Ishikawa (cell line): ENCODE data around the gene CD300LF.

Source experiments
- CEBPB ChIP-seq: IDR thresholded peaks from 2 replicates; pipeline ENCODE4 v1.6.1; 2012
- CREB1 ChIP-seq: IDR thresholded peaks from 2 replicates; pipeline ENCODE4 v1.6.1; 2012; ENCODE audit warnings: low read depth
- EGR1 ChIP-seq: IDR thresholded peaks from 2 replicates; pipeline ENCODE4 v1.6.1; 2012
- EP300 ChIP-seq: IDR thresholded peaks from 2 replicates; pipeline ENCODE4 v1.6.1; 2012; ENCODE audit warnings: borderline replicate concordance
- FOXM1 ChIP-seq: IDR thresholded peaks from 2 replicates; pipeline ENCODE4 v1.6.1; 2012; ENCODE audit warnings: low read depth, borderline replicate concordance
- MAX ChIP-seq: IDR thresholded peaks from 2 replicates; pipeline ENCODE4 v1.6.1; 2012
- NFIC ChIP-seq: IDR thresholded peaks from 2 replicates; pipeline ENCODE4 v1.6.1; 2012
- RAD21 ChIP-seq: IDR thresholded peaks from 2 replicates; pipeline ENCODE4 v1.6.1; 2012; ENCODE audit warnings: low read depth
- REST ChIP-seq: IDR thresholded peaks from 2 replicates; pipeline ENCODE4 v1.6.1; 2012; ENCODE audit warnings: low read depth, mild to moderate bottlenecking
- TAF1 ChIP-seq: IDR thresholded peaks from 2 replicates; pipeline ENCODE4 v1.6.1; 2012; ENCODE audit warnings: low read depth, mild to moderate bottlenecking
- TCF12 ChIP-seq: IDR thresholded peaks from 2 replicates; pipeline ENCODE4 v1.6.1; 2012; ENCODE audit warnings: low read depth
- TEAD4 ChIP-seq: IDR thresholded peaks from 2 replicates; pipeline ENCODE4 v1.6.1; 2012
- USF1 ChIP-seq: IDR thresholded peaks from 2 replicates; pipeline ENCODE4 v1.6.1; 2012
- YY1 ChIP-seq: IDR thresholded peaks from 2 replicates; pipeline ENCODE4 v1.6.1; 2012; ENCODE audit warnings: low read depth
- ZBTB7A ChIP-seq: IDR thresholded peaks from 2 replicates; pipeline ENCODE4 v1.6.1; 2012; ENCODE audit warnings: low read depth

The CD300LF gene

GRCh38 chr17:74759941-74760340, 47.2 kb upstream of the CD300LF start:
- TF ChIP-seq YY1 (no peak; the same call in 1 of the 2 replicates), EGR1 (peak; percentile 68), EP300 (peak; percentile 82; the same call in 1 of the 2 replicates), USF1 (peak; percentile 45; the same call in 1 of the 2 replicates), FOXM1 (no peak; the same call in 1 of the 2 replicates), TCF12 (peak; percentile 92), MAX (peak; percentile 74), NFIC (peak; percentile 71), TEAD4 (no peak), ZBTB7A (peak; percentile 57; the same call in 1 of the 2 replicates)

GRCh38 chr17:74759243-74759801, 46.6 kb upstream of the CD300LF start:
- TF ChIP-seq FOXM1 (no peak), CEBPB (no peak), TAF1 (no peak), EP300 (no peak), RAD21 (peak; percentile 27; the same call in 1 of the 2 replicates)

DNA sequence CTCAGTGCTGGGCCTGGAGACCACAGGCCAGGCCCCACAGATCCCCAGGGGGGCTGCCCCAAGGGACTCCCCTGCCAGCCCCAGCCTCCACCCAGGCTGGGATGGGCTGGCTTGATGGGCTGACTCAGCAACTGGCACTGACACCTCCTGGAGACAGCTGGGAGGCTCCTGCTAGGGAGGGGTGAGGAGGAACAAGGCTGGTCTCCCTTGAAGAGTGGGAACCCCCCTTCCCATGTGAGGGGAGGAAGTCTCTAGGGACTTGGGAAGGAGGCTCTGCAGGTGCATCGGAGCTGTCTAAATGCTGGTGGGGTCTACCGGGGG, 46.1 kb upstream of the CD300LF start:
- TF ChIP-seq CEBPB: no peak
- no peak for TF ChIP-seq TAF1
- TF ChIP-seq NFIC: no peak
- TF ChIP-seq EGR1: no peak

GRCh38 chr17:74757931-74758847, 45.5 kb upstream of the CD300LF start:
- TF ChIP-seq FOXM1 (no peak; the same call in 1 of the 2 replicates), REST (no peak), EGR1 (peak; percentile 100), USF1 (no peak), CREB1 (no peak), TCF12 (peak; percentile 70; the same call in 1 of the 2 replicates), YY1 (0 out of 2 replicates have a peak, but pooled peaks have one; percentile 32), NFIC (peak; percentile 81), TEAD4 (peak; percentile 55), MAX (peak; percentile 53; the same call in 1 of the 2 replicates), TAF1 (no peak), EP300 (peak; percentile 61; the same call in 1 of the 2 replicates), CEBPB (no peak; the same call in 1 of the 2 replicates), RAD21 (no peak), ZBTB7A (peak; percentile 17; the same call in 1 of the 2 replicates)

DNA sequence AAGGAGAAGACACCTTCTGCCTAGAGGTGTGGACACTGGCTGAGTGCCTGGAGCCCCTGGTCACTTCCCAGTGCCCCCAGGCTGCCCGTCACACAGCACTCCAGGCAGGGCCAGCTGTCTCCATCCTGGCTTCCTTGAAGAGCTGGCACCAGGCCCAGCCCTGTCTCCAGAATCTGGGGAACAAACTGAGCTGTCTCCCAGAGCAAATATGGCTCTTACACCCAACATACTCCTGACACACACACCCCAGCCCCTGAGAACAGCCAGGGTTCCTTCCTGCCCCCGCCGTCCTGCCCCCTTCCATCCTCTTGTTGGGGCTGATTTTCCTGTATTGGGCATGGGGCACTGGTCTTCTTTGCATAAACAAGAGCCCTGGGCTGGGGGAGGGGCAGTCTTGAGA, 44.8 kb upstream of the CD300LF start:
- peak; percentile 57; the same call in 1 of the 2 replicates for TF ChIP-seq NFIC
- no peak for TF ChIP-seq FOXM1

DNA sequence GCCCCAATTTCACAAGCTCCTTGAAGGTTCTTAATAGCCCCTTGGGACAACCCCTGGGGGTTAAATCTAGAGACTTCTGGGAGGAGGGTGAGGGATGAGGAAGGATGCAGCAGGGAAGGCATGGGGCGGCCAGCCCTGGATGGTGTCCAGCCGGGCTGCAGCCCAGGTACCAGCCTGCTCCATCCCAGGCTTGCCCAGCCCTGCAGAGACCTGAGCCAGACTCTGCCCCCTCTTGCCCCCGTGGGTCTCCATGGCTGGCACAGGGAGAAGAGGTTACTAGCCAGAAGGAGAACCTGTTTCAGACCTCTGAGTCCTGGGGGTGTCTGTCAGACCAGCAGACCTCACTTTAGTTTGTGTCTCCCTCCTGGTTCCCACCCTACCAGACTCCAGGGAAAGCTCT, 44.2 kb upstream of the CD300LF start:
- no peak for TF ChIP-seq EGR1
- TF ChIP-seq REST: no peak
- no peak for TF ChIP-seq FOXM1
- TF ChIP-seq CEBPB: no peak
- no peak for TF ChIP-seq TEAD4
- no peak for TF ChIP-seq YY1
